GM21528 (cell line): ENCODE measurements around the gene TSPAN15.

ENCODE experiments used
- ATAC-seq: cut with Tn5 transposase; IDR thresholded peaks from one replicate; pipeline ENCODE4 v1.9.1; 2021; ENCODE audit warnings: mild to moderate bottlenecking, moderate library complexity; ENCODE audit not compliant: unreplicated experiment, low FRiP score

The TSPAN15 gene

GRCh38 chr10:69416695-69417094, 34.6 kb upstream of the TSPAN15 start, which contains the start of gene TACR2:
Gene TACR2 (minus strand): TSS chr10:69416918. CDS start chr10:69416323, 595 bp downstream.
- ATAC-seq = no peak

- no peak for ATAC-seq
Observed at GRCh38 chr10:69417542-69417941, 33.7 kb upstream of the TSPAN15 start.

- no peak for ATAC-seq
Observed at GRCh38 chr10:69418052-69418752, 33.1 kb upstream of the TSPAN15 start.

GRCh38 chr10:69419096-69419743, 32.0 kb upstream of the TSPAN15 start:
- no peak for ATAC-seq

- no peak for ATAC-seq
Observed at GRCh38 chr10:69419744-69420126, 31.5 kb upstream of the TSPAN15 start.

- no peak for ATAC-seq
Observed at GRCh38 chr10:69421611-69422308, 29.5 kb upstream of the TSPAN15 start.

- ATAC-seq = no peak
Observed at GRCh38 chr10:69422676-69423075, 28.6 kb upstream of the TSPAN15 start.

GRCh38 chr10:69425041-69425440, 26.2 kb upstream of the TSPAN15 start:
- ATAC-seq = no peak

- ATAC-seq = no peak
Observed at GRCh38 chr10:69425511-69426298, 25.6 kb upstream of the TSPAN15 start.

- no peak for ATAC-seq
Observed at GRCh38 chr10:69426376-69426727, 24.9 kb upstream of the TSPAN15 start.

GRCh38 chr10:69428165-69428564, 23.1 kb upstream of the TSPAN15 start:
- no peak for ATAC-seq

GRCh38 chr10:69434169-69434568, 17.1 kb upstream of the TSPAN15 start:
- ATAC-seq = no peak

GRCh38 chr10:69434926-69435325, 16.3 kb upstream of the TSPAN15 start:
- ATAC-seq = no peak

- no peak for ATAC-seq
Observed at GRCh38 chr10:69435966-69436520, 15.2 kb upstream of the TSPAN15 start.

GRCh38 chr10:69437321-69438259, 13.7 kb upstream of the TSPAN15 start:
- ATAC-seq = no peak

- ATAC-seq = no peak
Observed at GRCh38 chr10:69438536-69439349, 12.5 kb upstream of the TSPAN15 start.

- ATAC-seq = no peak
Observed at GRCh38 chr10:69439350-69439739, 11.9 kb upstream of the TSPAN15 start.

GRCh38 chr10:69439813-69440506, 11.3 kb upstream of the TSPAN15 start:
- ATAC-seq = no peak
